LNCAP (cell line): Measurements from ENCODE around the gene THSD7A.

Source experiments
- TF ChIP-seq, protein P1 (sequence below): fragments of 450-650 bp; IDR thresholded peaks from 2 replicates; pipeline ENCODE4 v1.5.1; 2017; ENCODE audit warnings: mild to moderate bottlenecking

Gene THSD7A

DNA sequence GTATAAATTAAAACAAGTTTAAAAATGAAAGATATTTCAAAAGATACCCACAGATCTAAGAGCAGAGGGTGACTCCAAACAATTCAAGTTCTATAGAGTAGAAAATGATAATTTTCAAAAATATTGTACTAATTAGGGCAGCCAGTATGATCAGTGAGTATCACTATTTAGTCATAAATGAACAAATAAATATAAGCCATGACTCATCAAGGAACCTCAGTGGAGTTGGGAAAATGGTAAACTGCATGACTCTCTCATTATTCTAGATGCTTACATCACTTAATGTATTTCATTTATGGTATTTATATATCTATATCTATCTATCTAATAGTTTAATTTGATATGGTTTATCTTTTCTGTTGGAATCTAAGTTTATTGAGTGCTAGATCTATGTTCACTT lies 94.3 kb downstream of the THSD7A start:
- TF ChIP-seq, protein P1, sequence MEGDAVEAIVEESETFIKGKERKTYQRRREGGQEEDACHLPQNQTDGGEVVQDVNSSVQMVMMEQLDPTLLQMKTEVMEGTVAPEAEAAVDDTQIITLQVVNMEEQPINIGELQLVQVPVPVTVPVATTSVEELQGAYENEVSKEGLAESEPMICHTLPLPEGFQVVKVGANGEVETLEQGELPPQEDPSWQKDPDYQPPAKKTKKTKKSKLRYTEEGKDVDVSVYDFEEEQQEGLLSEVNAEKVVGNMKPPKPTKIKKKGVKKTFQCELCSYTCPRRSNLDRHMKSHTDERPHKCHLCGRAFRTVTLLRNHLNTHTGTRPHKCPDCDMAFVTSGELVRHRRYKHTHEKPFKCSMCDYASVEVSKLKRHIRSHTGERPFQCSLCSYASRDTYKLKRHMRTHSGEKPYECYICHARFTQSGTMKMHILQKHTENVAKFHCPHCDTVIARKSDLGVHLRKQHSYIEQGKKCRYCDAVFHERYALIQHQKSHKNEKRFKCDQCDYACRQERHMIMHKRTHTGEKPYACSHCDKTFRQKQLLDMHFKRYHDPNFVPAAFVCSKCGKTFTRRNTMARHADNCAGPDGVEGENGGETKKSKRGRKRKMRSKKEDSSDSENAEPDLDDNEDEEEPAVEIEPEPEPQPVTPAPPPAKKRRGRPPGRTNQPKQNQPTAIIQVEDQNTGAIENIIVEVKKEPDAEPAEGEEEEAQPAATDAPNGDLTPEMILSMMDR: no peak

DNA sequence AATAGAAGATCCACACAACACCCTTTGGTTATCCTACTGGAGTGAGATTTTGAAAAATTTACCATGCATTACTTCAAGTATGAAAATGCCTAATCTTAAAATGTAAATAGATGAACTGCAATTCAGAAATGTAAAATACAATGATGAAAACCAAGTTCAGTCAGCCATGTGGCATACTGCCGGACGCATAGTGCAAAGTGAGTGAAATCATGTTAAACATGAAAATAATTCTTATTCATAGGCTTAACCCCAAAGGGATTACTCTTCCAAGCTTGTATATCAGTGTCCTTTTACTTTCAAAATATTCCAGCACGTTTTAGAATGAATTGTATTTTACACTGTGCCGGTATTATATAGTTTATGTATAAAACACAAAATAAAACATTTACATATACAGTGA lies 99.8 kb downstream of the THSD7A start:
- TF ChIP-seq, protein P1: no peak

DNA sequence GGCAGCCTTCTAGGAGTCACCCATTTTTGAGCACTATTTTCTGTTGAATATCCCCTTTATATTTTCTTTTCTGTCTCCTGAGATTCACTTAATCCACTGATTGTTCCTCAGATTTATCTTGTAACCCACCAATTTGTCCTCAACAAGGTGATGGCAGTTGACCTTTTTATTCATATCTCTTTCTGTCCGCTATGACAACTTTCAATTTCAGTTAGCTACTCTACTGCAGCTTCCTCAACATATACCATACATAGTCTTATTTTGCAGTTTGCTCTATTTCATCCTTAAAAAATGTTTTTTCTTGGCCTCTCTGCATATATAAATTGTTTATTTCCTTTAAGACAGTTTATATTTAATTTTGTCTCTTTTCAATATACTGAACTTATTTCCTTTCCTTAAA lies 101.3 kb downstream of the THSD7A start:
- TF ChIP-seq, protein P1: no peak

DNA sequence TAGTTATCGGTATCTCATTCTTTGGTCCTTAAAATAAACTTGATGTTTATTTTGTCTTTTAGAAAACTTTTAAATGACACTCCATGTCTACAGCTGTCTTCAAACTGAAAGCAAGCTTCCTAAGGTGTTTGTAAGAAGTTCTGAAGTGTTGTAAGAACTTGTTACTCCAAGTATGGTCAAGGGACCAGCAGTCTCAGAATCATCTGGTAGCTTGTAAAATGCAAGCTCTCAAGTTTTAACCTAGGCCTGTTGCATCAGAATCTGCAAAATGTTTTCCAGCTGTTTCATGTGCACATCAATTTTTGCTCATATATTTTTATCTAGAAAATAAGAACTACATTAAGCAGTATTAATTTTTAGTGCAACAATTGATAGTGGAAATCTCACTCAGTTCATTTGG lies 104.1 kb downstream of the THSD7A start:
- TF ChIP-seq, protein P1: no peak

DNA sequence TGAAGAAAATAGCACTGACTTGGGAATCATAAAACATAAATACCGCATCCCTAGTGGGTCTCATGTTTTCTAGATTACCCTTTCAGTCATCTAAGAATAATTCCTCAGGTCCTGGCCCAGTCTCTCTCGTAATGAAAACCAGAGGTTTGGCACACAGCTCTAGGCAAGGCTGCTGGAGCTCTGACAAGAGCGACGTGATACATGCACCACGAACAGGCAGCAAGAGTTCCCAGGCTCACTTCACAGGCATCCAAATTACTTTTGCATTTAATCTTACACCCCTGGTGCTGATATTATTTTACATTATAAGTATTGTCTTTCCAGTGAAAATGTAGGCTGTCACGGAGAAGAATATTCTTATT lies 105.2 kb downstream of the THSD7A start:
- TF ChIP-seq, protein P1: no peak

DNA sequence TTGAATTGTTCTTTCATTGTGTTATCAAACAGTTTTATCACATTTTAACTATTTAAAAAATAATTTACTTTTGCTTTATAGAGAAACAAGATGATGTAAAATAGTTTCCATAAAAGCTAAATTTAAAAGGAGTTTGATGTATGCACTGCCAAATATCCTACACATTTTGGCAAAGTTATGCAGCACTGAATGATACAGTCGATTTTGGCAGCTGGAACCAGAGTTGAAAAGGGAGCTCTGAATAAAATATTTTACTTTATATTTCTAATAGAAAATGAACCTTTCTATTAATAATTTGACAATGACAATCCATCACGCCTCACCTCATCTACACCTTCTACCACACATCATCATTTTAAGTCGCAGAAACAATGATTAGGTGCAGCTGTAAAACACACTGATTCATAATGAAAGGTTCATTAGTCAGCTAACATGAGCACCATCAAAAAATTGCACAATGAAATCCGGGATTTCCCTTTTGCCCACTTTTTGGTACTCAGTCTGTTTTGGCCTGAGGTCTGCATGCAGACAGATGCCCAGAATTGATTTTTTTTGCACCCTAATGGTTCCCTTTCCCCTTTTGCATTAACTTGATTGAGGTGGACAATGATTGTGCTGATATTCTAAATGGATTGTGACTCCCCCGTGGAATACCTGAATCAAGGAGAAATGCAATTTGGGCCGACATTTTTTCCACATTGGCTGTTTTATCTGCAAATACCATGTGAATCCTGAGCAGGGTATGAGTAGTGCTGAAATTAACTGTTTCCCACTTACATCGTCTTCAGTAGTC lies 105.8 kb downstream of the THSD7A start:
- TF ChIP-seq, protein P1: no peak

DNA sequence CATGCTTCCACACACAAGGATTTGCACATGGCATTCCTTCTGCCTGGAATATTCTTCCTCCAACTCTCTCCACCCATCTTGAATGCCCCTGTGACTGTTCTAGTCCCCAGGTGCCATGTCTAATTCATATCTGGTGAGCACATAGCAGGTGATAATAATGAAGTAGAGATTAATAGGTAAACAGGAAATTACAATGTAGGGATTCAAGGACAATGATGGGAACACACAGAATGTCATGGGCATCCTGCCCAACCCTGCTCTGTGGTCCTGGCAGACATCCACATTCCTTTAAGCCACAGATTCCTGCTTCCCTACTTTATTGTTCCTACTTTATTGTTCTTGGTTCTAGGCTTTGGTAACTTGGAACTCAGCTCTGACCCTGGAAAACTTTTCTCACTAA lies 115.8 kb downstream of the THSD7A start:
- TF ChIP-seq, protein P1: no peak

DNA sequence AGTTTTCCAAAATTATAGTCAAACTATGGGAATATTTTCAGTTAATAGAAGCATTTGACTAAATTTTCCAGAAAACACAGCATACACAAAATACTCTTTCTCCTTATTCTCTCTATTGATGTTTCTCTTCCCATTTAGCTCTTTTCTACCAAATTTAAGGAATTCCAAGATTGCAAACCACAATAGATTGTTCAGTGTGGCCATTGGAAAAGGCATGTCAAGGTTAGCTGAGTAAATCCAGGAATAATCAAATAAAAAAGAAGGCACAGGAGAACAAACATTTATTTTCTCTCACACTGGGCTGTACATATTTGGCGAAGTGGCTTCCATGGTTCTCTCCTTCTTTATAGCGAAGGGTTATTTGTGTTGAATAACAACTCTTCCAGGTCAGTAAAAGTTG lies 117.3 kb downstream of the THSD7A start:
- TF ChIP-seq, protein P1: no peak
